ENCODE measurements around the gene AGMO.

AGMO gene

DNA sequence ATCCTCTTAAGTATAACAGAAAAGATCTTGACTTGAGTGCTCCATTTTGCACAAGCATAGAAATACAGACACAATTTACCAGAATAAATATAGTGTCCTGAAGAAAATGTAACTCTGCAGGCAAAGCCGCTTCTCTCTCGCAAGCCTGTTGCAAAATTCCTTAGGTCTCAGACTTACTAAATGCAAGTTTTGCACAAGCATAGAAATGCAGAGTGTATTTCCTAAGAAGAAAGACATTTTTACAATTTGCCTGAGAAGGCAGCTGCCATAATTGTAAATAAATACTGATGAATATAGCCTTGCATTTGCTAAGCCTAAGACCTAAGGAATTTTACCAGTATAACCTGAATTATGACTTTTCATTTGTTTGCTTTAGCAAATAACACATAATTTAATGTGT, 67.1 kb downstream of the AGMO start:
- no peak for DNase-seq

DNA sequence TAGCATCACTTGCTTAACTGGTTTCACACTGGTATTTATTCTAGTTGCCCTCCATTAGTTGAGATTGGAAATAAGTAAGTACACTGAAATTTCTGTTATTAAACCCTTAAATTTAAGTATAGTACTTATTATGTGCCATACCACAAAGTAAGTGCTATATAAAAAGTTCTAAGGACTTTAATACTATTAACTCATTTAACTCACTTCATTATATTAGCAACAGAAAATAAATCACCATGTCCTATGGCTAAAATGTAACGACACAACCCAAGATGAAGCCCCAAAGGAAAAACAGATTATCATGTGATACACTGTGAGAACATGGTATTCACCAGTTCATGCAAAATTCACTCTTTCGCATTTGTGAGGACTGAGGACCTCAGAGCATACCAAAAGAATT, 70.5 kb downstream of the AGMO start:
- DNase-seq = no peak

DNA sequence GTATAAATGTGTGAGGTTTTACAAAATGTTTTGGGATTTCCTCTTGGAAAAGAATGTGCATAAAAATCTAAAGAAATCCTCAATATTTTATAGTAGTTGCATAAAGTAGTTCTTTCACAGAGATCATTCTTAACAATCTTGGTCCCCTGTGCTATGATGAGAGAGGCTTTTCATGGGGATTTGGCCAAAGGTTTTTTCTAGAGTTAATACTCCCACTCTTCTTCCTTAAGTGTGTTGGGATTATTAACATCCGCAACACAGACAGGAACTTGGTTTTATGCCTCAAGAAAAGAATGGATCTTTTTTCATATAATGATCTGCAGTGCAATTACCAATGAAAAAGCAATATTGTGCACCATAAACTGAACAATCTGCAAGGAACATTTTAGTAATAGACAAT, 71.5 kb downstream of the AGMO start:
- no peak for DNase-seq

DNA sequence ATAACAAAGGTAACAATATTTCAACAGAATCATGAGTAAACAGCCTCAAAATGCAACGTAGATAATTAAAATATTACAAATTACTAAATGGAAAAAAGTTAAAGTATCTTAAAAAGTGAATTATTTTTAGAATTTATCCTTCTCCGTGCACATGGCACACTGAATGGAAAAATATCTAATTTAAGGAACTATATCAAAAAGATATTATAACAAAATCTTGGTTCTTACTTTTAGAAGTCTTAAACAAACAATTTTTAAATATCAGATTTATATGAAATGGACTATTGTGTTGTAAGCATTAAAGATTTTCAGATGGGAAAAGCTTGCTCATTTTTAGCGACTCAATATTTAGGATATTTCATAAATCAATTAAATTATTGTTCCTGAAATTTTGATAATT, 72.0 kb downstream of the AGMO start:
- DNase-seq = no peak

DNA sequence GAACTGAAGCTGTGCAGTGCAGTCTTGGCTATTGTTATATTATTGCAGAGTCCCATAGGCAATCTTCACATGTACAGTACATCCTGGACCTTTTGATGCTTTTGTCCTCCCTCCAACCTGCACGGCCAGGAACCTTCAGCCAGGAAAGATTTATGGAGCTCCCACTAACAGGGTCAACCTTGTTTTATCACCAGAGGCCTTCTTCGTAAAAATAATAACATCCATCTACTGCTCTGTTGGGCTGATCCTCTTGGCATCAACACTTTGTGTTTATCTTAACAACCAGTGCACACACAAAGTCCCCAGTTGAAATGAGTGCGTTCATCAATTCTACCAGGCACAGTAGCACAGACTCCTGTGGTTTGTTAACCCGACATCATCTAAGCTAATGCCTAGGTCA, 72.4 kb downstream of the AGMO start:
- no peak for DNase-seq

DNA sequence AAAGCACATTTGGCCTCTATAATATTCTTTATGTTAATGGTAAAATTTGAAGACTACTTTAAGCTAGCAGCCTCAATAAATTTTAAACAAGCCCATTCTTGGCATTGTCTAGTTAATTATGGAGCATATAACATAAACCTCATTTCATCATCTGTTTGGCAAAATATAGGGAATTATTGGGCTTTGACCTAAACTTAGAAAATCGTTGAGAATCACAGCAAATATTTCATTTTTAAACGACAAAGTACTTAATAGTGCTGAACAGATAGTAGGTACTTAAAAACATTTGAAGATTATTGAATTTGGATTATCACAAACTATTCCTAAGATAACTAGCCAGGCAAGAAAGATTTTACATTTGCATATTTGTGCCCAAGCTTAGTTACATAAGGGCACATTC, 73.4 kb downstream of the AGMO start:
- DNase-seq = no peak

DNA sequence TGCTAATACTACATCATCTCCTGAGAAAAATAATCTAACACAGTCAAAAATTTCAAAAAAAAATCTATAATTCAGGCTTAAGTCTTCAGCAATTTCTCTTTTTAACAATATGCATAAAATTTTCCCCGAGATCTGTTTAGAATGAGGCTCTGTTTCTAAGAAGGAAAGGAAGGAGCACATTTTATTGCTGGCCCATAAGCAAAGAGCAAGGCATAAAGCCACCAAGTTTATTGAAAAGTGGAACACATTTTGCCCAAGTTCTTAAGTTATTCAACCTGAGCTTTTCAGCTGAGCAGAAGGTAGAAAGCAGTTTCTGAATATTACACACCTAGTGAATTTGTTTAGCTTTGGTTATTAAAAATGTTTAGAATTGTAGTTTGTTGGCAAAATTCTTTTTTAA, 73.9 kb downstream of the AGMO start:
- DNase-seq = no peak

DNA sequence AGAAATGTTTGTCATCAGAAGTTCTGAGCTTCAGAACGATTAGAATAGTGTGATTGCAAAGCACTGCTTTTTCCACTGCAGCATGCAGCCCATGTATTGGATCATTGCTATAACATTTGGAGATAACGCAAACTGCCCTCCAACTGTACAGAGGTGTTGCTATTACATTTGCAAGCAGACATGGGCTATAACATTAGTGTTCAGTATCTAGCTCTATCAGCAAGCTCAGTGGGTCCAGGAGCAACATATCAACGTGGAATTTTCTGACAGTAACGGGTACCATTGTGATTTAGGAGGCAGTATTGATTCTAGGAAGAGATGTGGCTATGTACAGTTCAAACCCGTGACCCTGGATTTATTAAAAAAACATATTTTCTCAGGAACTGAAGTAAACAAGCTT, 75.8 kb downstream of the AGMO start:
- DNase-seq = no peak

DNA sequence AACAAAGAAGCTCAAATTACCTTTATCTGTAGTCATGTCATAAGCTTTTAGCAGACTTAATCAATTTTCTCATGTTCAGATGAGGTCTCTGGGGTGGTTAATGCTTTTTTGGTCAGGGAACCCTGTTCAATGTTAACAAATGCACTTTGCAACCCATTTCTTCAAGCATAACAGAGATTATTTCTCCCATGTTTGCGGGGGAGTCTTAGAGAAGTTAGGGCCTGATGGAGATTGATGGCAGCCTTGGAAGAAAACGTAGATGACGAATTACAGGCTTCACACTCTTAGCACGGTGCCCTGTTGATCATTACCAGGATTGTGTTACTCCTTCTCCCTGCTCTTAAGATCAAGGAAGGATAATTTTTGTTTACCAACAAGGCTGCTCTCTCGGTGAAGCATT, 76.4 kb downstream of the AGMO start:
- no peak for DNase-seq

DNA sequence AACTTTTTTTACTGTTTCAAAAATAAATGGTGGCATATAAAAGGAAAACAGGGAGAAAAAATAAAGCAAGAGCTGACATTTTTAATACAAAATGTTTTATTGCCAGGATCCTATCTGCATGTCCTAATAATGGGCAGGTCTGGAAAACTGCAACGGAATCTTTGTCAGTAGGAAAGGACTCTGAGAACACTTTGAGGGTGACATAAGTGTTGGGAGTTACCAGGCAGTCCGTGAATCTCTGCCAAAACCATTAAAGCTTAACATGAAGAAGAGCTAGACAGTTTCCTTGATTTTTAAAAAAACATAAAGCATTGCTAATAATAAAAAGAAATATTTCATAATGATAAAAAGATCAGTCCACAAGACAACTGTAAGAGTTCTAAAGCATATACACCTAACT, 80.7 kb downstream of the AGMO start:
- no peak for DNase-seq

DNA sequence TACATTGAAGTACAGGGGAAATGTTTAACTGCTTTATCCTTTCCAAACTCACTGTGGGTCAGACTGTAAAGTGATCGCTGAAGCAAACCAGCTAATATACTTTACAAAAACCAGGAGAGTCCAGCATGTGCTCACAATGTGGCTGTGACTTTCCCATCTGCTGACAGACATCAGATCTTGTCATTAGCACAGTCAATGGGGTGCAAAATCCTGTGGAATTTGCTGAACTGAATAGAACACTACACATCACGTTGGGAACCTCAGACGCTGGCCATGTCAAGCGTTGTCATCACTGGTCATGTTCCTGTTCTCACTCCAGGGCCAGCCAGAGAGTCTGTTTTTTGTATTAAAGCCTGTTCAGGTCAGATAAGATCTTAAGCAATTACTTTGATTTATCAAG, 83.4 kb downstream of the AGMO start:
- no peak for DNase-seq

DNA sequence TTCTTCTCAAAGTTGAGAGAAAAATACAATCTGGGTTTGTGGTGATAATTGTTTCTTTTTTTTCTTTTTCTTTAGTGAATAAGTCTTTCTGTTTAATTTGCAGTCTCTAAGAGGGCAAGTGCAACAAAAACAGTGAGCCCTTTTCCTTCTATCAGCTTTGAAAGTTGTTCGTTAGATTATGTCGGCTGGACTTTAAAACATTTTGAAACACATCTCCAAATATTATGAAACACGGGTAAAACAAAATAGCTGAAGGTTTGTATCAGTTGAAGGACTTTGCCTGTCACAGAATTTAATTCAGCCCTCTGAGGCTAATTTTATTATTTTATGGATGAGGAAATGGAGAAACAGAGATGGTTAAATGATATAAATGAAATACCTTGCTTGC, 85.3 kb downstream of the AGMO start:
- DNase-seq = no peak

DNA sequence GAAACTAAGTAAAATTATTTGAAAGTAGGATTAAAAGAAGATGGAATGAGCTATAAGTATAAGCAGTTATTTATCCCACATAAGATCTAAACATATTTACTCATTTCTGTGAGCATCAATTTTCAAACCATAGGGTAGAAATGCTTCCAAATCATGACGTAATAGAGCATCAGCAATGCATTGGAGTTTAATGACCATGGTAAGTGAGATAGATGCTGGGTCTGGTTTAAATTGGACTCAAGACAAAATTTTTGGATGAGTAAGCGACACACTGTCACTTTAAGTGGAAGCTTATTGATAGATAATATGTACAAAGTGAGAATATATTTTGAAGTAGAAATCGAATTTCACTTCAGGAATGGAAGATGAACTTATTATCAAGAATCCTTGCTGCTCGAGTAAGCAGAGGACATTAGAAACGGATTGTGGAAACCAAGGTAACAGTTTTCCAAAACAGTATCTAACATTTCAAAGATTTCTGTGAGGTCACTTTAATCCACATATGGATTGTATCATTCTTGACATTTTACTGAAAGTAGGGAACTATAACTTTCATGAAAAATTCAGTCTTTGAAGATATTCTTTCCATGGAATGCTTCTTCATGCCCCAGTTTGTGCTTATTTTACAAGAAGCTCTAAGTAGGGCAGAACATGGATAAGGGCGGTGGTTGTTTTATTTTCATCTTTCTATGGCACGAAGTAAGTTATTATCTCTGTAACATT, 85.8 kb downstream of the AGMO start:
- no peak for DNase-seq

DNA sequence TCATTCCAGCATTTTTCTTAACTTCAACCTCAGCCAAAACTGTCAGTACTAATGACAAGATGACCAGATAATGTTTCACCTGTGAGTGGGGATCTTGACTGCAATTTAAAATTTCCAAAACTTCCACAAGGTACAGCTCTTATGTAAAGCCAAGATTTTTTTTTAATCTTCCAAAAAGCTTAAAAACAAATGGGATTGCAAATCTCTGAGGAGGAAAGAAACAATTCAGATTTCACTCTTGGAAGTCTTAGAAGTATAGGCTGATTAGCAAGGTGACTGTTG, 90.2 kb downstream of the AGMO start:
- no peak for DNase-seq

DNA sequence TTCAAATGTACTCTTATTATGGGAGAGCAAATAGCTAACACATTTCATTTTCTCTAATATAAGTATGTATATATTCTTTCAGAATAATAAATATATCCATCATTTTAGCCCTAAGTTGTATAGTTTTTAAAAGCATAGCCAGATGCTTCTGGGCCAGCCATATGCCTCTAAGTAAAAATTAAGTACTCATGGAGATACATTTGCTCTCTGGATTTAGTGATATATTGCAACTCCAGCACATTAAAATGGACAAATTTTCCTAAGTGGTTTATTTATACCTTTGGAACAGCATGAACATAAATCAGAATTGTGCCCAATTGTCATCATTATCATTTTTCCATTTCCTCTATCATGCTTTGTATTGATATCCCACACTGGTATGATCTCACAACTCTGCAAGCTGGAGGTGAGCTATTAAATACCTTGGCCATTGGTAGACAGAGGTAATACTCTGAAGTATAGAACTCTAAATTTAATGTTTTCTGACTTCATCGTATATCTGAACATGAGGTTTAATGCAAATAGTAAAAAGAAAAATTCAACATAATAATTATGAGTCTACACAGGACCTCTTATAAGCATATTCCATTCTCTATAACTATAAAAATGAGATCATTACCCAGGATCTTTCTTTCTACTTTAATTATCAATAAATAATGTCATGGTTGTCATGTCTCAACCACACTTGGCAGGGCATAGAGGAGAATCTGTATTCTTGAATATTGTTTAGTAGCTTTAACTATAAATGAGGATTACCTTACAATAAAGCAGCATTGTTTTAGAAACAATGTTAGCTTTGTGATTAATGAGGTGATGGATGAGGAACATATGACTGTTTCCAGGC, 90.8 kb downstream of the AGMO start:
- DNase-seq = no peak

DNA sequence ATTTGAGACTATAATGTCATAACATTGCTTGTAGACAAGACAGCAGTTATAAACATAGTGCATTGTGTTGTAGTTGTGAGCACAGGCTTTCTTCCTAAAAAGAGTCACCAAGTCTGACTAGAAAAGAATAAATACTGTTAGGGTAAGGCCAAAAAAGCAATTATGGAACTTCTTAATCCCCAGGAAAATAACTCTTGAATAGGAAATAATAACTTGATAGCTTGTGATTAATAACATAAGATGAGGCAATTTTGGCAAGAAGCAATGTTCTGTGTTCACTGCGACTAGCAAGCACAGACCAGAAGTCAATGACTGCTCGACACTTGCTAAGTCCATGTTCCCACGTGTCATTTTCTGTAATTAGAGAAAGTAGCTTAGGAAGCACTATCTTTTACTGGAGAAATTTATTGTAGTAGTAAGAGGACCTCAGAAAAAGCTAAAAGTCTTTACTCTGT, 97.1 kb downstream of the AGMO start:
- DNase-seq = no peak

DNA sequence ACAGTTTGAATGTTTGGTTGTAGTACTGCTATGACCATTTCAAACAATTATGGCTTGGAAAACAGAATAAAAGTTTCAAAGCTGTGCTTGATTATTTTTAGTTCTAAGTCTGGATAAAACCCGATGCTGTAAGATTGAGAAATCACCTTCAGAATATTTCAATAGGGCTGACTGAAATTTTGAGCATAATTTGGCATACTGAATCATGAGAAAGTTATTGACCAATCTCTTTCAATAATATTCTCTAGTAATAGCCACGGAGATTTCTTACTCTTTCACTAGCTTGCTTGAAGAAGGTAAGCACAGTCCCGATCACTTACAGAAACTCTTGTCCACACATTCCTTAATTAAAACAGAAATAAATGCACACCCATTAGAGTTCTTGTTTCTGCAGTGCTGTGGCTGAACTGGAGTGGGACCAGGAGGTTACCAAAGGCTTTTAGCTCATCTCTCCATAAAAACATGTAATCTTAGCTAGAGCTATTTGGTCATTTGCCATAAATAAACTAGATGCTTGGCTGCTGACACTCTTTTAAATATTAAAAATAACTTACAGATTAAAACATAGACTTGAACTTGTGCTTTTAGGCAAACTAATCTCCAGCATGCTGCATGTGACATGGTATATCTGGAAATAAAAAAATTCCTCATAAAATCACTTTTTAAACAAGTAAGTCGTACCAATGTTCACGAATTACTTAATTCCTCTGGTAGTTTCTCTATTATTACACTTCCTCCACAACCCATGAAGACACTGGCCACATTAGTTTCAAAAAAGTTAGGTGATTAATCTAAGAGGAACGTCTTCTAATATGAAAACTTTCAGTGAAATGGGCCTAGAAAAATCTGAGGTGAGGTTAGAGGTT, 97.8 kb downstream of the AGMO start:
- DNase-seq = no peak

DNA sequence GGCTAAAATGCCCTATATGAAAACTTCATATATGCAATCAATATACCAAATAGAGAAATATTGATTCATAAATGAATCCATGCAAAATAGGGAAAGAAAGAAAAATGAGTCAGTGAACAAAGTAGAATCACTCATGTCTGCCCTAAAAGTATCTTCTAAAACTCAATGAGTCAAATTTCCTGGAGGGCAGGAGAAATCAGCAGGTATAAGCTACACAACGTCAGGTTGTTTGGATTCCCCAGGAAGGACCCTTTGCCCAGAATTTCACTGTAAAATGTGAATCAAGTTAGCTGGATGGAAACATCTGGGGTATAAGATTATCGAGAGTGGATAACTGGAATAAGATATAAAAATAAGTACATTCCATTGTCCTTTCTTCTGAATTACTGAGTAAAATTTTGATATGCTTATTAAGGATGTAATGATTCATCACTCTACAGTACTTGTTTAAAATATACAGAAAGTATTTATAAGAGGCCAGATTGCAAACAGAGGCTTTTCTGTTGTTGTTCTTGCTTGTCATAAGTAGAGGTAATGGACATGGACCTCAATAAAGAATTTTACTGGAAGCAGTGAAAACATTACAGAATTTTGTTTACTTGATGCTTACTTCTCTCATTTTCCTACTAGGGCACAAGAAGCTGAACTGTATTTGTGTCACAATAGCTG, 99.0 kb downstream of the AGMO start:
- no peak for DNase-seq

DNA sequence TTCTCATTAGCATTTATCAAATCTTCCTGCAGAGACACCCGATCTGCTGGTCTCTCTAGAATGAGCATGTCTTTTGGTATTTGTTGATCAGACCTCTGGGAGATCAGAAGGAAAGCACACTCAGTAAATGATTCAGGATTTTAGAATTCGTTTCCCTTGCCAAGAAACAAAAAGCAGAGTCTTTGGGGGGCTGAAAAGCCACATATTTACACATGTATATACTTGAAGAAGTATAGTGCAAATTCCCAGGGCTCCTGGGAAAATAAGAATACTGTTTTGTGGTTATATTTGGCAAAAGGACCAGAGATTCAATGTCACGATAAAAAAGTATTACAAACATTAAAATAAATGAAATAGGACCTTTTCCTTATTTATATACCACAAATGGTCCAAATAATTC, 100.2 kb downstream of the AGMO start:
- DNase-seq = no peak

DNA sequence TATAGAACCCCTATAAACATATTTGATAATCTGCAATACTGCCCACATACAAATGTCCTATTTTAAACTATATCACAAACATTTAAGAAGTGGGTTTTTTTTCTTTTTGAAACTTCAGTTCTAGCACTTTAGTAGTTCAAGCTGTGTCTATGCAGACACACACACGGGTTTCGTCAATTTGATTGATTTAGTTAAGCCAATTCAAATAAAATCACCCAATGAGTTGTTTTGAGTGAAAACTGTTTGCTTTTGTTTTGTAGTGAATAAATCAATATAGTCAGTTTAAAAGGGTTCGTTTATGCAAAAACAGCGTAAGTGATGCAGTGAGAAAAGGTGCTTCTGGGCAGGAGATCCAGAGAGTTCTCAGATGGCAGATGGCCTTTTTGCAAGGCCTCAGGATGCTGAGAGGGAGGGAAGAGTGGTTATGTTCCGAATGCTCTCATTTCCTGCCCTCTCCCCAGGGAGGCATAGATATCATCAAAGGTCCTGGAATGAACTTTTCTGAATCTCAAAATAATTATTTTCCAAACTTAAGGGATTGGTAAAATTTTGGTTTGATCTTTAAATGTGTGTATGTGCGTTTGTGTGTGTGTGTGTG, 102.7 kb downstream of the AGMO start:
- DNase-seq = no peak

DNA sequence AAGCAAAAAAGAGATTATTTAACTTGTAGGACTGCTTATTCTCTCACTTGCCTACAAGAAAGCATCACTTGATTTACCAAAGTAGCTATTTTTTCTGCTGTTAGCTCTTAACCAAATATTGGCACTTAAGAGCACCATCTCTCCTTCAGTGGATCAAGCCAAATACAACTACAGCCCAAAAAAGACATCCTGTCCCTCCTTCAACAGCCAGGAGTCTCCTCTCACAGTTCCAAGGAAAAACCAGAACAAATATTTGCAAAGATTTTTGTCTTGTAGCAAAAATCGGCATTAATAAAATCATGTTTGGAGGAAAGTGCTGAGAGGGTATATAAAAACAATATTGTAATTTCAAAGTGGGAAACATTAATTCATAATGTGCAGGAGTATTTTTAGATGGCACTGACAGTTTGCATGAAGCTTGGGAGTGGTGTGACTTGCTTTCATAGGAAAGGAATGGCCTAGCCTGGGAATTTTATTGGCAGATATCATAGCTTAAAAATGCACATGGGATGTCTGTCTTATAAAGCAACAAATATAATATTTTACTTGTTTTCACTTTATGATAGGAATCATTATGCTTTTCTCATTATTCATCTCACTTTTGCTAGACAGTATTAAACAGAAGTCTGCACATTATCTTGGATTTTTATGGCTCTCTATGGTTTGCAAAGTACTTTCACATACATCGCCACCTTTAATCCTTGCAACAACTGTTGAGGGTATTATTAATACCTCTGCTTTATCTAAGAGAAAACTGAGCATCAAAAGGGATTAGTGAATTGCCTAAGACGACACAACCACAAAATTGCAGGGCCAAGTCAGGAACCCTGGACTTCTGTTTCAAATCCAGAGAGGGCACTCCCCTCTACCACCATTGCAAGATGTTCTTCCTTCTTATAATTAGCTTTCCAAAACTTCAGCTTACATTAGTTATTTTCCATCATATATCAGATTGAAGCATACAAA, 103.5 kb downstream of the AGMO start:
- DNase-seq = no peak

DNA sequence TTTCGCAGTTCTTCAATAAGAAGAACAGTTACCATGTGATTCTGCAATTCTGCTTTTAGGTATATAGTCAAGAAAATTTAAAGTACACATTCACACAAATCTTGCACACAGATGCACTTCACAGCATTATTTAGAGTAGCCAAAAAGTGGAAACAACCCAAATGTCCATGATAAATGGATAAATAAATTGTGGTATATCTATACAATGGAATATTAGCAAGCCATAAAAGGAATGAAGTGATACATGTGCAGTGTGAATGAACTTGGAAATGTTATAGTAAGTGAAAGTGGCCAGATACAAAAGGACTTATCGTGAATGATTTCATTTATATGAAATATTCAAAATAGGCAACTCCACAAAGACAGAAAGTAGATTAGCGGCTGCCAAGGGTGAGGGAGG, 109.1 kb downstream of the AGMO start:
- DNase-seq = no peak
